Endodermal cell (in vitro differentiated cells): Measurements from ENCODE around the gene SH2D5. TPM values are rescaled to one million over a fixed set of nuclear protein-coding genes. Genes with fewer than 3 reads are reported as not detected.

Source experiments
- DNase-seq: peaks from one replicate; pipeline ENCODE4 v3.0.0-alpha.2; 2017
- H3K27ac ChIP-seq: 2 replicates; pipeline ENCODE4 v1.5.1; 2013; ENCODE audit warnings: mild to moderate bottlenecking, low read depth, low read length, moderate library complexity
- H3K27me3 ChIP-seq: 2 replicates; pipeline ENCODE4 v1.6.1; 2013; ENCODE audit warnings: mild to moderate bottlenecking, low read length, moderate library complexity; ENCODE audit not compliant: insufficient read depth, control insufficient read depth, poor library complexity, severe bottlenecking
- H3K36me3 ChIP-seq: 2 replicates; pipeline ENCODE4 v1.7.0; 2013; ENCODE audit warnings: mild to moderate bottlenecking, low read length, moderate library complexity; ENCODE audit not compliant: control insufficient read depth, insufficient read depth
- H3K4me1 ChIP-seq: one replicate; pipeline ENCODE4 v1.7.0; 2013; ENCODE audit warnings: low read length; ENCODE audit not compliant: control insufficient read depth, insufficient read depth
- H3K4me3 ChIP-seq: 2 replicates; pipeline ENCODE4 v1.5.1; 2013; ENCODE audit warnings: mild to moderate bottlenecking, low read length, moderate library complexity
- H3K9ac ChIP-seq: 2 replicates; pipeline ENCODE4 v1.6.1; 2013; ENCODE audit warnings: mild to moderate bottlenecking, low read length, moderate library complexity; ENCODE audit not compliant: poor library complexity, severe bottlenecking; ENCODE audit errors: extremely low read depth
- H3K9me3 ChIP-seq: 2 replicates; pipeline ENCODE4 v1.6.1; 2013; ENCODE audit warnings: mild to moderate bottlenecking, low read length, moderate library complexity; ENCODE audit not compliant: control insufficient read depth
- H3K27ac Mint-ChIP-seq: 2 replicates; pipeline ENCODE4 v1.8.0; 2020; ENCODE audit warnings: mixed read lengths
- H3K27me3 Mint-ChIP-seq: 2 replicates; pipeline ENCODE4 v1.8.0; 2021; ENCODE audit warnings: mild to moderate bottlenecking, mixed read lengths; ENCODE audit not compliant: insufficient read depth
- H3K36me3 Mint-ChIP-seq: 2 replicates; pipeline ENCODE4 v1.8.0; 2020; ENCODE audit warnings: low read depth, mixed read lengths
- H3K4me1 Mint-ChIP-seq: 2 replicates; pipeline ENCODE4 v1.8.0; 2020; ENCODE audit warnings: mixed read lengths
- H3K4me3 Mint-ChIP-seq: 2 replicates; pipeline ENCODE4 v1.8.0; 2020; ENCODE audit warnings: mild to moderate bottlenecking, moderate library complexity, mixed read lengths
- H3K9me3 Mint-ChIP-seq: 2 replicates; pipeline ENCODE4 v1.8.0; 2020; ENCODE audit warnings: mild to moderate bottlenecking, mixed read lengths
- CTCF ChIP-seq: fragments of 200-600 bp; sonication (generic); conservative IDR thresholded peaks from 2 replicates; pipeline ENCODE4 v1.5.0; 2021; ENCODE audit warnings: antibody characterized with exemption, mild to moderate bottlenecking
- WGBS, 2 experiments: methylation state at CpG; one replicate each; pipeline versions ENCODE4 v1.1.5 to v1.1.7; 2013; ENCODE audit warnings: missing lambda C conversion rate in 2 of 2, mixed read lengths in 1 of 2; ENCODE audit not compliant: insufficient coverage in 1 of 2, insufficient read length in 1 of 2; 5-methylcytosine and 5-hydroxymethylcytosine counted together
- total RNA-seq, 2 donors: library from RNA; stranded (reverse); fragmentation: NEBNext Ultra II Directional in 1 of 2; extraction: Animal tissue kit (Norgen Biotek cat#: 25700) in 1 of 2; gene quantifications; 2 replicates in 1 of 2; 3 replicates in 1 of 2; pipeline ENCODE4 v1.2.1, GENCODE V29; 2021

SH2D5 gene
- total RNA-seq, 2 donors from 2014 or later: 4.0 to 5.0 TPM

DNA sequence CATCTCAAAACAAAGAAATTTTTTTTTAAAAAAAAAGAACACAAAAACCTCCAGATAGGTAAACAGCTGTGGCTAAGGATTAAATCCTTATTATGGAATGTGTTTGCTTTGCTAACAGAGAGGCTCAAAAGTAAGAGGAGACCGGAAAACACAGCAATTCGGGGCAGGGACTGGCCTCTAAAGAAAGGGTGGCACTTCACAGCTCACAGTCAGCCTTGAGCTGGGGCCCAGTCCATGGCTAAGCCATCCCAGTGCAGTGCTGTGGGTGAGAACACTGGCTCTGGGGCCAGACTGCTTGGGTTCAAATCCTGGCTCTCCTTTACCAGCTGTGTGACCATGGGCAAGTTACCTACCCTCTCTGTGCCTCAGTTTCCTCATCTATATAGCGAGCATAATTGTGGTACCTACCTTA lies 42.9 kb downstream of the SH2D5 start:
- H3K27me3 ChIP-seq: no peaks in the 10 kb centered on the region
- H3K36me3 Mint-ChIP-seq: peaks cover 3% of the 10 kb centered on the region

GRCh38 chr1:20686883-20687725 lies 45.4 kb downstream of the SH2D5 start:
- Histone ChIP-seq H3K9me3 (no peaks in the 10 kb centered on the region), H3K27ac (no peak overlapping the region), H3K36me3 (no peaks in the 10 kb centered on the region), H3K9ac (no peak overlapping the region), H3K27me3 (no peaks in the 10 kb centered on the region), H3K4me3 (no peak overlapping the region), H3K4me1 (no peaks in the 10 kb centered on the region)
- Mint-ChIP-seq H3K27ac (no peak overlapping the region), H3K4me1 (peaks cover 6% of the 10 kb centered on the region), H3K36me3 (peaks cover 3% of the 10 kb centered on the region), H3K9me3 (peaks cover 4% of the 10 kb centered on the region), H3K4me3 (no peak overlapping the region), H3K27me3 (no peaks in the 10 kb centered on the region)
- WGBS, 2 experiments: 92 to 95% methylated on average over 20 to 26 of the region's 26 CpGs
- no peak for TF ChIP-seq CTCF
- DNase-seq: no peak

More for the DNA sequence above, 42.9 kb downstream of the SH2D5 start:
- no peak overlapping the region for H3K9ac ChIP-seq
- WGBS, 2 experiments: 85 to 100% methylated on average over 3 of the region's 3 CpGs
- TF ChIP-seq CTCF: no peak
- H3K27ac ChIP-seq: no peak overlapping the region
- H3K9me3 Mint-ChIP-seq: peaks cover 5% of the 10 kb centered on the region
- no peaks in the 10 kb centered on the region for H3K4me1 ChIP-seq
- H3K27me3 Mint-ChIP-seq: no peaks in the 10 kb centered on the region
- no peaks in the 10 kb centered on the region for H3K36me3 ChIP-seq
- H3K9me3 ChIP-seq: no peaks in the 10 kb centered on the region
- no peak for DNase-seq
- H3K4me3 ChIP-seq: no peak overlapping the region
- peaks cover 6% of the 10 kb centered on the region for H3K4me1 Mint-ChIP-seq
- H3K4me3 Mint-ChIP-seq: no peak overlapping the region
- no peak overlapping the region for H3K27ac Mint-ChIP-seq

DNA sequence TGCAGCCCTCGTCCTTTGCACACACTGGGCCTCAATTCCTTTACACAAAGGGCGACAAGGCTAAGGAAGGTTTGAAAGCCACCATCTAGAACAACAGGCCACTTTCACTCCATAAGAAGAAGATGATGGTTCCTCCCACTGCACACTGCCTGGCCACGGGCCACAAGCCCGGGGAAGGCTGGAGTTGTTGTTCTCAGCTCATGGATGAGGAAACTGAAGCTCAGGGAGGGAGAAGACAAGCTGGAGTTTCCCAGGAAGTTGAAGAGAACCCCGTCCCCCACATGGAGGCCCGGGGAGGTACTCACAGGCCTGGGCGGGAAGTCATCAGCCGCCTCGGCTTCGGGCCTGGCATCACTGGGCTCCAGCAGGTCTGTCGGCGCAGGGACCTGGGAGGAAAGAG lies 46.8 kb downstream of the SH2D5 start:
- Mint-ChIP-seq H3K36me3 (peaks cover 3% of the 10 kb centered on the region), H3K4me3 (no peak overlapping the region), H3K9me3 (no peaks in the 10 kb centered on the region), H3K27me3 (no peaks in the 10 kb centered on the region), H3K4me1 (peaks cover 6% of the 10 kb centered on the region), H3K27ac (peak overlapping the region; percentile 62)
- H3K9ac ChIP-seq: no peak overlapping the region
- no peaks in the 10 kb centered on the region for H3K4me1 ChIP-seq
- WGBS, 2 experiments: 88 to 100% methylated on average over 2 to 10 of the region's 12 CpGs
- no peak overlapping the region for H3K4me3 ChIP-seq
- H3K9me3 ChIP-seq: no peaks in the 10 kb centered on the region
- no peak for TF ChIP-seq CTCF
- DNase-seq: no peak
- H3K27ac ChIP-seq: no peak overlapping the region
- no peaks in the 10 kb centered on the region for H3K27me3 ChIP-seq
- H3K36me3 ChIP-seq: no peaks in the 10 kb centered on the region
